ENCODE measurements around the gene RASIP1.

RASIP1 gene

DNA sequence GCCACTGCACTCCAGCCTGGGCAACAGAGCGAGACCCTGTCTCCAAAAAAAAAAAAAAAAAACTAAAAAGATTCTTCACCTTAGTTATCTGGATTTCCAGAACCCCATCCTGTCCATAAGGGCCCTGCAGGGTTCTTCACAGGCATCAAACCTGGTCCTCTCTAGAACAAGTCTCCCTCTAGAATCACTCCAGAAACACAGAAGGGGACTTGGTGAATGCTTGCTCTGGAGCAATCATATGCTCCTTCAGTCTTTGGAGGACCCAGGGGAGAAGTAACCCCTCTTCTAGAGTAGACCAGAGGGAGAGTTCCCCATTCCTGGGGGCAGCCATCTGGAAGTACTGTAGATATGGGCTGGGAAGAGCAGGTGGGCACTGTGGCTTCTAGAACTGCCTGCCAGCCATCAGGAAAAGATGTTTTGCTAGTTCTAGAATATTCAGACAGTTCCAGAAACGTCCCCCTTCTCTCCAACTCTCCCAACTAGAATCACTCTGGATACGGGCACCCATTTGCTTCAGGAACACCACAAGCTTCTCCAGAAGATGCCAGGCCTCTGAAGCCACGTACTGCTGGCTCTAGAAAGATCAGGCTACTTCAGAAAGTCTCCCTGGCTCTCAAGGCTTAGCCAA, 9.3 kb upstream of the RASIP1 start:
- Histone ChIP-seq H3K27me3 (replicated peaks in 2 of 5; ENCODE audit: control insufficient read depth in 4 of 5, insufficient read depth in 5 of 5, low read length in 4 of 5) (peaks cover 0 to 22% (median 15%) of the 10 kb centered on the region in 5 experiments), H3K9me3 (ENCODE audit: control extremely low read depth in 1 of 5, control insufficient read depth in 4 of 5, insufficient read depth in 2 of 5, low read depth in 1 of 5, low read length in 4 of 5) (no peaks in the 10 kb centered on the region), H3K36me3 (ENCODE audit: control insufficient read depth in 4 of 4, insufficient read depth in 4 of 4, low read length in 3 of 4) (peaks cover 0 to 6% (median 2%) of the 10 kb centered on the region in 4 experiments), H3K4me3 (ENCODE audit: control insufficient read depth in 1 of 7, extremely low read depth in 1 of 7, insufficient read depth in 4 of 7, low read depth in 2 of 7, low read length in 6 of 7) (no peak overlapping the region), H3K27ac (ENCODE audit: insufficient read depth in 1 of 2, low read depth in 1 of 2, low read length in 2 of 2, poor library complexity in 1 of 2, severe bottlenecking in 2 of 2) (no peak overlapping the region), H3K4me1 (ENCODE audit: control extremely low read depth in 1 of 4, control insufficient read depth in 4 of 4, insufficient read depth in 4 of 4, low read length in 3 of 4) (peaks cover 0 to 38% (median 27%) of the 10 kb centered on the region in 4 experiments)
- ChIA-PET POLR2A (no interaction called here), CTCF (no interaction called here)
- no peak for DNase-seq
- 100% methylated on average over 3 of the region's 4 CpGs for WGBS (ENCODE audit: insufficient coverage)

DNA sequence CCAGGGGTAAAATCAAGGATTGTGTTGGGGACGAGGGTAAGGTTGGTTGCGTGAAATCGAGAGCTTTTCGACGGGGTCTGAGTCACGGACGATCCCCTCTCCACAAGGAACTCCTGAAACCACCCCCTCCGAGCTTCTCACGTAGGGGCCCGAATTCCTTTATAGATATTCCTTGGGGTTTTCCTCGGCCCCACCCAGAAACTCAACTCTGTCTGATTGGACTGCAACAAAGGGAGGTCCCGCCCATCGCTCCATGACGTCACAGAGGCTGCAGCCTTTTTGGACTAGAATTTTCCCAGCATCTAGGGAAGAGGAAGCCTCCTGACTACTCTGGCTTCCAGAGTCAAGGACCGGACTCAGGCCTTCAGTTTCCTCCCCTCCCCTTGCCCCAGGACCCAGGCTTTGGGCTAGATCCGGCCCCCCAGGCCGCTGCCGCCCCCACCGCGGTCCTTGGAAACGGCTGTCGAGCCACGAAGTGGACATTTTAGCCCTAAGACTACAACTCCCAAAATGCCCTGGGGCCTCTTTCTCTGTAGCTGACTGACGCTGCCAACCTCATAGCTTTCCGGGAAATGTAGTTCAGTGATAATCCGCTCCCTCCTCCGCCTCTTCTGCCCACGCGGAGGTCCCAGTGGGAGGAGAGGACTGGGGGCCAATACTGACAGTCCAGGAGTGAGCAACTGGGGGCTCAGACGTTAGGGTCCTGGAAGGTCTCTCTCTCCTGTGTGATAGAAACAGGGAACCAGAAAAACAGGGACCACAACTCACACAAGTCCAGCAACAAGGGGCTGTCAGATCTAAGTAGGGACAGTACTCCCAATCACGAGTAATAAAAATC, 6.5 kb upstream of the RASIP1 start, which contains the start of gene IZUMO1:
TSS of gene IZUMO1 (minus strand) at position 172 of the 838 bp plus-strand sequence. CDS start 1,050 bp downstream, outside the sequence.
- Histone ChIP-seq H3K4me1 (ENCODE audit: control extremely low read depth in 1 of 4, control insufficient read depth in 4 of 4, insufficient read depth in 4 of 4, low read length in 3 of 4) (peaks cover 0 to 23% (median 10%) of the 10 kb centered on the region in 4 experiments), H3K27ac (ENCODE audit: insufficient read depth in 1 of 2, low read depth in 1 of 2, low read length in 2 of 2, poor library complexity in 1 of 2, severe bottlenecking in 2 of 2) (peak within 1 kb of the TSS in 1 of 2 experiments; percentile 75), H3K27me3 (replicated peaks in 2 of 5; ENCODE audit: control insufficient read depth in 4 of 5, insufficient read depth in 5 of 5, low read length in 4 of 5) (peaks cover 0 to 10% (median 0%) of the 10 kb centered on the region in 5 experiments), H3K9me3 (ENCODE audit: control extremely low read depth in 1 of 5, control insufficient read depth in 4 of 5, insufficient read depth in 2 of 5, low read depth in 1 of 5, low read length in 4 of 5) (no peaks in the 10 kb centered on the region), H3K4me3 (ENCODE audit: control insufficient read depth in 1 of 7, extremely low read depth in 1 of 7, insufficient read depth in 4 of 7, low read depth in 2 of 7, low read length in 6 of 7) (peak within 1 kb of the TSS; percentile 42 to 82 (median 69)), H3K36me3 (ENCODE audit: control insufficient read depth in 4 of 4, insufficient read depth in 4 of 4, low read length in 3 of 4) (peaks cover 0 to 6% (median 2%) of the 10 kb centered on the region in 4 experiments)
- CTCF ChIA-PET = interaction anchor here (1.4 to 1.5 kb wide), 2 partner anchors 13 to 41 kb away, joined by 3 to 5 read pairs; no protein-coding TSS in a partner anchor
- WGBS (ENCODE audit: insufficient coverage) = 10% methylated on average over 24 of the region's 31 CpGs
- DNase-seq = peak; percentile 80 to 89 (median 87)
- POLR2A ChIA-PET = no interaction called here

DNA sequence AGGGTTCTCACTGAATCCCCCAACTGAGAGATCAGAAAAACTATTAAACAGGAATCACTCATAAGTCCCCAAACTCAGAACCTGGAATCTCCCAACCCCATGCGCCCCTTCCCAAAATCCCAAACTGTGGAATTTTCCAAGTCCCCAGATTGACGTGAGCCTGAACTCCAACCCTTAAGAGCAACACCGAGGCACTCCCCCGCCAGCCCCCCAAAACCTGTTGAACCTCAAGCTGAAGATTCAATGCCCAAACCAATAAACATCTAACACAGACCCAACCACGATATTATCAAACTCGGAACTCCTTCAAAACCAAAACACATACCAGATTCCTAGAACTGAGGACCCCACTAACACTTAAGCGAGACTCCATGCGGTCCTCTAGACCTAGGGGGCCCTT, 5.7 kb upstream of the RASIP1 start:
- ChIA-PET POLR2A (no interaction called here), CTCF (interaction anchor here (1.4 kb wide), 1 partner anchor 14 kb away, joined by 3 read pairs; no protein-coding TSS in a partner anchor)
- DNase-seq = no peak
- 91% methylated on average over 5 of the region's 8 CpGs for WGBS (ENCODE audit: insufficient coverage)
- no peak overlapping the region for H3K27ac ChIP-seq (ENCODE audit: insufficient read depth in 1 of 2, low read depth in 1 of 2, low read length in 2 of 2, poor library complexity in 1 of 2, severe bottlenecking in 2 of 2)
- H3K9me3 ChIP-seq (ENCODE audit: control extremely low read depth in 1 of 5, control insufficient read depth in 4 of 5, insufficient read depth in 2 of 5, low read depth in 1 of 5, low read length in 4 of 5) = no peaks in the 10 kb centered on the region
- peak overlapping the region in 2 of 7 experiments; percentile 77 to 82 for H3K4me3 ChIP-seq (ENCODE audit: control insufficient read depth in 1 of 7, extremely low read depth in 1 of 7, insufficient read depth in 4 of 7, low read depth in 2 of 7, low read length in 6 of 7)
- peaks cover 0 to 6% (median 2%) of the 10 kb centered on the region in 4 experiments for H3K36me3 ChIP-seq (ENCODE audit: control insufficient read depth in 4 of 4, insufficient read depth in 4 of 4, low read length in 3 of 4)
- peaks cover 0 to 11% (median 0%) of the 10 kb centered on the region in 5 experiments for H3K27me3 ChIP-seq (replicated peaks in 2 of 5; ENCODE audit: control insufficient read depth in 4 of 5, insufficient read depth in 5 of 5, low read length in 4 of 5)
- peaks cover 0 to 22% (median 14%) of the 10 kb centered on the region in 4 experiments for H3K4me1 ChIP-seq (ENCODE audit: control extremely low read depth in 1 of 4, control insufficient read depth in 4 of 4, insufficient read depth in 4 of 4, low read length in 3 of 4)

DNA sequence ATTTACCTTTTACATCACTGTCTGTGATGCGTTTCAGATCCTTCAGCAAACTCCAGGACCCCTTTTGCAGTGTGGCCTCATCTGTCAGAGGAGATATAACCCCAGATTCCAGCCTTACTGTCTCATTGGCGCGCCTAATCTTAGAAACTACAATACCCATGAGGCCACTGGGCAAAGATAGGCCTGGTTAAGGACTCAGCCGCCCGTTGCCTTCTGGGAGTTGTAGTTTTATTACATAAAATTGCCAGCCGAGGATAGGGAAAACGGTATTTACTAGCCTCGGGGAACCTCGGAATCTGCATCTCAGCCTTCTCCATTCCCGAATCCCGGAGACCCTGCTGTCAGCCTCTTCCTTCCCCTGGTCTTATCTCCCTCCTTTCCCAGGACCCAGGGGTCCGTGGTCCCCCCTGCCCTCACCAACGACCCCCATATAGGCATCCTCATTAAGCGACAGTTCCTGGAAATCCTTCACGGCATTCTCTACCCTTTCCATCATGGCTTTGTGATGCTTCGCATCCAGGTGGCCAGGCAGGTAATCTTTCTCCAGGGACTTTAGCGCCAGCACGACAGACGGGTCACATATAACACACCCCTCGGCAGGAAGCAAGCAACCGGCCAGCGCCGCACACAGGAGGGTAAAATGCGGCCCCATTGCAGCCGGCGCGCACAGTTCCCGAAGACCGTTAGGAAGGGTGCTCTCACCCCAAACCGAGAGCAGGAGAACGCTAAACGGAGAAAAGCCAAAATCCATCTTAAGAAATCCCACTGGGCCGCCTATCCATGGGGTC, 5.0 kb upstream of the RASIP1 start:
- H3K36me3 ChIP-seq (ENCODE audit: control insufficient read depth in 4 of 4, insufficient read depth in 4 of 4, low read length in 3 of 4) = peaks cover 0 to 6% (median 2%) of the 10 kb centered on the region in 4 experiments
- ChIA-PET CTCF (interaction anchor here (1.4 kb wide), 1 partner anchor 97 kb away, joined by 3 read pairs; no protein-coding TSS in a partner anchor), POLR2A (interaction anchor here (0.6 kb wide), 1 partner anchor 40 kb away, joined by 3 read pairs; no protein-coding TSS in a partner anchor)
- peaks cover 0 to 29% (median 18%) of the 10 kb centered on the region in 4 experiments for H3K4me1 ChIP-seq (ENCODE audit: control extremely low read depth in 1 of 4, control insufficient read depth in 4 of 4, insufficient read depth in 4 of 4, low read length in 3 of 4)
- 38% methylated on average over 32 of the region's 33 CpGs for WGBS (ENCODE audit: insufficient coverage)
- peaks cover 0 to 16% (median 6%) of the 10 kb centered on the region in 5 experiments for H3K27me3 ChIP-seq (replicated peaks in 2 of 5; ENCODE audit: control insufficient read depth in 4 of 5, insufficient read depth in 5 of 5, low read length in 4 of 5)
- peak overlapping the region in 4 of 7 experiments; percentile 20 to 50 (median 31) for H3K4me3 ChIP-seq (ENCODE audit: control insufficient read depth in 1 of 7, extremely low read depth in 1 of 7, insufficient read depth in 4 of 7, low read depth in 2 of 7, low read length in 6 of 7)
- peak; percentile 56 to 76 (median 73) for DNase-seq
- H3K9me3 ChIP-seq (ENCODE audit: control extremely low read depth in 1 of 5, control insufficient read depth in 4 of 5, insufficient read depth in 2 of 5, low read depth in 1 of 5, low read length in 4 of 5) = no peaks in the 10 kb centered on the region
- H3K27ac ChIP-seq (ENCODE audit: insufficient read depth in 1 of 2, low read depth in 1 of 2, low read length in 2 of 2, poor library complexity in 1 of 2, severe bottlenecking in 2 of 2) = no peak overlapping the region

DNA sequence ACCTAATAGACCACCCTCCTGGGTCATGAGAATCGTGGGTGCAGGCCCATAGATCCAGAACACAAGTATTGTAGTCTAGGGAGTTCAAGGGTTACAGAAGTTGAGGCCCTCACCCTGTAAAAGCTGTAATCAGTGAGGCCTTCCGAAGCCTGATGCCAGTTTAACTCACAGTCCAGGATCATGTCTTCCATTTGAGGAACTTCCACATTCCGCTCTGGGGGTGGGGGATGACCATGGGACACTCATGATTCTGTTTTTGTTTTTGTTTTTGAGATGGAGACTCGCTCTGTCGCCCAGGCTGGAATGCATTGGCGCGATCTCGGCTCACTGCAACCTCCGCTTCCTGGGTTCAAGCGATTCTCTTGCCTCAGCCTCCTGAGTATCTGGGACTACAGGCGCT, 1.7 kb upstream of the RASIP1 start:
- WGBS (ENCODE audit: insufficient coverage) = 99% methylated on average over 9 of the region's 11 CpGs
- Histone ChIP-seq H3K4me3 (ENCODE audit: control insufficient read depth in 1 of 7, extremely low read depth in 1 of 7, insufficient read depth in 4 of 7, low read depth in 2 of 7, low read length in 6 of 7) (no peak overlapping the region), H3K36me3 (ENCODE audit: control insufficient read depth in 4 of 4, insufficient read depth in 4 of 4, low read length in 3 of 4) (no peaks in the 10 kb centered on the region), H3K27ac (ENCODE audit: insufficient read depth in 1 of 2, low read depth in 1 of 2, low read length in 2 of 2, poor library complexity in 1 of 2, severe bottlenecking in 2 of 2) (peak overlapping the region in 1 of 2 experiments; percentile 63), H3K4me1 (ENCODE audit: control extremely low read depth in 1 of 4, control insufficient read depth in 4 of 4, insufficient read depth in 4 of 4, low read length in 3 of 4) (peaks cover 0 to 47% (median 35%) of the 10 kb centered on the region in 4 experiments), H3K27me3 (replicated peaks in 2 of 5; ENCODE audit: control insufficient read depth in 4 of 5, insufficient read depth in 5 of 5, low read length in 4 of 5) (peaks cover 0 to 20% (median 19%) of the 10 kb centered on the region in 5 experiments), H3K9me3 (ENCODE audit: control extremely low read depth in 1 of 5, control insufficient read depth in 4 of 5, insufficient read depth in 2 of 5, low read depth in 1 of 5, low read length in 4 of 5) (no peaks in the 10 kb centered on the region)
- ChIA-PET POLR2A (no interaction called here), CTCF (no interaction called here)
- DNase-seq = no peak

DNA sequence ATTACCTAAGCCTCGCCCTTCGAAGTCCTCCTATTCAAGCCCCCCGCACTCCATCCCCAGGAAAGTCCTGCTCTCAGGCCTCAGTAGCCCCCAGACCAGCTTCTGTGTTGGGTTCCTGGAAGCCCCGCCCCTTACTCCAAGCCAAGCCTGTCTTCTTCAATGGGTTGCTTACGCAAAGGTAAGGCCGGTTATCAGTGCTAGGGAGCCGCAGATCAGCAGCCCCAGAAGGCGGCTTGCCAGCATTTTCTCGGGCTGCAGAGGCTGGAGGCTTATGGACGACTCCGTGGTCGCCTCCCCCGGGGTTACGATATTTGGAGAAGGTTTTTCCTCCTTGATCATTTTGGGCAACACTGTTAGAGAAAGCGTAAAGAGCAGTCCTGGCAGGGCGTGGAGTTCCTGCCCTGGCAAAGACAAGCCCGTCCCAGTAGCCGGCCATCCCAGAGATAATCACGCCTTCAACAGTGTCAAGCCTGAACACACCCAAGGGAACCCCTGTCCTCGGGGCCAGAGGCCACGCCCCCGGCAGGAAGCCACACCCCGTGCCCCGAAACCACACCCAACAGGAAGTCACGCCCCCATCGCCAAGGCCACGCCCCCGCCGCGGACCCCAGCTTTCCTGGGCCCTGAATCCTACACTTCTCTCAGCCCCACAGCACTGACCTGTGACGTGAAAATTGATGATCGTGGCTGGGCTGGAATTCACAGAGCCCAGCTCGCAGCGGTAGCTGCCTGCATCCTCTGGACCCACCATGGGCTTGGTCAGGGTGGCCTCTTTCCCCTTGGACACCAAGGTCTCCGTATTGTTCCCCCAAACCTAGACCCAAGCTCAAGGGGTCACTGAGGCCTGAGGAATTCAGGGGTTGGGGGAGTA, 954 bp upstream of the RASIP1 start:
- H3K9me3 ChIP-seq (ENCODE audit: control extremely low read depth in 1 of 5, control insufficient read depth in 4 of 5, insufficient read depth in 2 of 5, low read depth in 1 of 5, low read length in 4 of 5) = no peaks in the 10 kb centered on the region

More for the DNA sequence above, 954 bp upstream of the RASIP1 start:
- H3K4me1 ChIP-seq (ENCODE audit: control extremely low read depth in 1 of 4, control insufficient read depth in 4 of 4, insufficient read depth in 4 of 4, low read length in 3 of 4) = peaks cover 0 to 40% (median 33%) of the 10 kb centered on the region in 4 experiments
- POLR2A ChIA-PET = interaction anchor here (0.7 kb wide), 1 partner anchor 21 kb away, joined by 3 read pairs; no protein-coding TSS in a partner anchor
- DNase-seq = no peak
- H3K27me3 ChIP-seq (replicated peaks in 2 of 5; ENCODE audit: control insufficient read depth in 4 of 5, insufficient read depth in 5 of 5, low read length in 4 of 5) = peaks cover 0 to 20% (median 19%) of the 10 kb centered on the region in 5 experiments
- H3K36me3 ChIP-seq (ENCODE audit: control insufficient read depth in 4 of 4, insufficient read depth in 4 of 4, low read length in 3 of 4) = no peaks in the 10 kb centered on the region
- peak overlapping the region in 1 of 2 experiments; percentile 63 for H3K27ac ChIP-seq (ENCODE audit: insufficient read depth in 1 of 2, low read depth in 1 of 2, low read length in 2 of 2, poor library complexity in 1 of 2, severe bottlenecking in 2 of 2)
- 48% methylated on average over 29 of the region's 35 CpGs for WGBS (ENCODE audit: insufficient coverage)
- peak overlapping the region in 2 of 7 experiments; percentile 5 to 19 for H3K4me3 ChIP-seq (ENCODE audit: control insufficient read depth in 1 of 7, extremely low read depth in 1 of 7, insufficient read depth in 4 of 7, low read depth in 2 of 7, low read length in 6 of 7)
- CTCF ChIA-PET = no interaction called here

Measured in common myeloid progenitor, CD34-positive (primary cell).